Tibial nerve (tissue), 4 donors: ENCODE results near the gene ACAA1. TPM values are rescaled to one million over a fixed set of nuclear protein-coding genes. Genes with fewer than 3 reads are reported as not detected.

Source experiments
- DNase-seq, 2 donors: peaks; one replicate each; pipeline ENCODE4 v3.0.0-alpha.2; 2019; ENCODE audit warnings: low spot score in 2 of 2
- H3K27ac ChIP-seq, 4 donors: fragments of 200-600 bp; sonication (generic) in 3 of 4; one replicate each; pipeline ENCODE4 v1.5.1; 2017 to 2019; ENCODE audit warnings: mild to moderate bottlenecking in 1 of 4
- H3K27me3 ChIP-seq, 2 donors: fragments of 200-600 bp; sonication (generic) in 1 of 2; one replicate each; pipeline versions ENCODE4 v1.5.1 to v1.6.0; 2017 to 2019
- H3K36me3 ChIP-seq, 3 donors: fragments of 200-600 bp; sonication (generic); one replicate each; pipeline ENCODE4 v1.5.1; 2018 to 2019
- H3K4me1 ChIP-seq, 4 donors: fragments of 200-600 bp; sonication (generic) in 3 of 4; one replicate each; pipeline ENCODE4 v1.5.1; 2017 to 2019
- H3K4me3 ChIP-seq, 4 donors: fragments of 200-600 bp; sonication (generic) in 3 of 4; one replicate each; pipeline ENCODE4 v1.5.1; 2017 to 2019; ENCODE audit warnings: mild to moderate bottlenecking in 1 of 4, moderate library complexity in 1 of 4
- H3K9me3 ChIP-seq, 4 donors: fragments of 200-600 bp; sonication (generic) in 3 of 4; one replicate each; pipeline ENCODE4 v1.5.1; 2017 to 2019
- EP300 ChIP-seq, 2 donors: sonication (generic); formaldehyde crosslinking; IDR thresholded peaks; one replicate each; pipeline ENCODE4 v1.6.1; 2017; ENCODE audit warnings: antibody characterized with exemption in 2 of 2, mild to moderate bottlenecking in 1 of 2
- POLR2A ChIP-seq, 2 donors: fragments of 450-650 bp; IDR thresholded peaks; one replicate each; pipeline ENCODE4 v1.6.1; 2017; ENCODE audit warnings: antibody characterized with exemption in 2 of 2, mild to moderate bottlenecking in 2 of 2, moderate library complexity in 2 of 2
- WGBS, 2 donors: methylation state at CpG; one replicate each; pipeline ENCODE4 v1.1.5; 2018; 5-methylcytosine and 5-hydroxymethylcytosine counted together
- total RNA-seq, 4 donors: library from RNA; depleted of rRNA; stranded (reverse); fragments of >200 nt; gene quantifications; one replicate each; pipeline ENCODE4 v1.1.0, GENCODE V29; 2016
- TF ChIP-seq, protein P1 (sequence below), 5 experiments: fragments of 200-600 bp in 3 of 5; fragments of 450-650 bp in 2 of 5; sonication (generic) in 3 of 5; IDR thresholded peaks; one replicate each; pipeline ENCODE4 v1.5.1; 2016 to 2019; ENCODE audit warnings: antibody characterized with exemption in 5 of 5, mild to moderate bottlenecking in 3 of 5, moderate library complexity in 2 of 5

The ACAA1 gene
- total RNA-seq, 4 donors from 2014 or later: 63.9 to 83.3 (median 80.5) TPM

DNA sequence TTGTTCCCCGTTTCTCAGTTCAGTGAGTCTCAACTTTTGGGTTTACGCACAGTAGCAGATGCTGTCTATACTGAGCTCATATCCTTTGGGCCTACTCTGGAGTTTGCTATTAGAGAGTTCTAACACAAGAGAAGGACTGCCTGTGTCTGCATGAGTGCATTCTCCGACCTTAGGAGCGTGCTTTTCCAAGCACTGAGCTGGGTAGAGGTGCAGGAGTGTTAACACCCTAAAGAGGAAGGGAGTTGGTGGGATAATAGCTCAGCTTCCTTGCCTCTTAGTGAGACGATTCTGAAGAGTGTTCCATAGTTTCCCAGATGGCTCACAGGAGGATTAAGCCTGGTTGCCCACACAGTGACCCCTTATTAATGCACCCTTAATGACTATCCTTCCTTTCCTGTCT, 21.5 kb upstream of the ACAA1 start:
- Histone ChIP-seq H3K27me3 (no peaks in the 10 kb centered on the region), H3K36me3 (no peaks in the 10 kb centered on the region), H3K4me1 (no peaks in the 10 kb centered on the region), H3K27ac (no peak overlapping the region), H3K4me3 (no peak overlapping the region), H3K9me3 (no peaks in the 10 kb centered on the region)
- TF ChIP-seq POLR2A (IDR thresholded peaks at IDR 0.05) (no peak), EP300 (IDR thresholded peaks at IDR 0.05) (no peak)
- TF ChIP-seq, protein P1, sequence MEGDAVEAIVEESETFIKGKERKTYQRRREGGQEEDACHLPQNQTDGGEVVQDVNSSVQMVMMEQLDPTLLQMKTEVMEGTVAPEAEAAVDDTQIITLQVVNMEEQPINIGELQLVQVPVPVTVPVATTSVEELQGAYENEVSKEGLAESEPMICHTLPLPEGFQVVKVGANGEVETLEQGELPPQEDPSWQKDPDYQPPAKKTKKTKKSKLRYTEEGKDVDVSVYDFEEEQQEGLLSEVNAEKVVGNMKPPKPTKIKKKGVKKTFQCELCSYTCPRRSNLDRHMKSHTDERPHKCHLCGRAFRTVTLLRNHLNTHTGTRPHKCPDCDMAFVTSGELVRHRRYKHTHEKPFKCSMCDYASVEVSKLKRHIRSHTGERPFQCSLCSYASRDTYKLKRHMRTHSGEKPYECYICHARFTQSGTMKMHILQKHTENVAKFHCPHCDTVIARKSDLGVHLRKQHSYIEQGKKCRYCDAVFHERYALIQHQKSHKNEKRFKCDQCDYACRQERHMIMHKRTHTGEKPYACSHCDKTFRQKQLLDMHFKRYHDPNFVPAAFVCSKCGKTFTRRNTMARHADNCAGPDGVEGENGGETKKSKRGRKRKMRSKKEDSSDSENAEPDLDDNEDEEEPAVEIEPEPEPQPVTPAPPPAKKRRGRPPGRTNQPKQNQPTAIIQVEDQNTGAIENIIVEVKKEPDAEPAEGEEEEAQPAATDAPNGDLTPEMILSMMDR (IDR thresholded peaks at IDR 0.05): no peak
- no peak for DNase-seq
- 59 to 71% methylated on average over 5 of the region's 5 CpGs for WGBS, 2 donors

DNA sequence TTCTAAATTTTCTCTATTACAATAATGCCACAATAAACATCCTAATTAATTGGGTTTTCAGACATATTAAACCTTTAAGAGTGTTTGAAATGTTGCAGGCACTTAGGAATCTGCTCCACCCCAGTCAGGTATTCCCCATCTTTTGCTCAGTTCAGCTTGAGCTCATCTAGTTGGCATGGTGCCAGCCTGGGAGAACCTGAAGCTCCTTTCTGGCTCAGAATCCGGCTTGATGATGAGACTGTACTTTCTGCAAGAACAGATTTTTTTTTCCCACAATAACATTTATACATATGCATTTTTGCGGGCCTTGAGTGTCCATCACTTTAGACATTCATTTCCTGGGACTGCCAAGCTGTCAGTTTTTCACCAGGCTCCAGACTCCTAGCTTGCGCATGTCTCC, 20.7 kb upstream of the ACAA1 start:
- Histone ChIP-seq H3K27ac (no peak overlapping the region), H3K4me1 (no peaks in the 10 kb centered on the region), H3K27me3 (no peaks in the 10 kb centered on the region), H3K4me3 (no peak overlapping the region), H3K36me3 (no peaks in the 10 kb centered on the region), H3K9me3 (no peaks in the 10 kb centered on the region)
- TF ChIP-seq POLR2A (IDR thresholded peaks at IDR 0.05): no peak
- TF ChIP-seq, protein P1 (IDR thresholded peaks at IDR 0.05): no peak
- no peak for TF ChIP-seq EP300 (IDR thresholded peaks at IDR 0.05)
- DNase-seq: no peak
- WGBS, 2 donors: 80% methylated on average over 3 of the region's 3 CpGs

DNA sequence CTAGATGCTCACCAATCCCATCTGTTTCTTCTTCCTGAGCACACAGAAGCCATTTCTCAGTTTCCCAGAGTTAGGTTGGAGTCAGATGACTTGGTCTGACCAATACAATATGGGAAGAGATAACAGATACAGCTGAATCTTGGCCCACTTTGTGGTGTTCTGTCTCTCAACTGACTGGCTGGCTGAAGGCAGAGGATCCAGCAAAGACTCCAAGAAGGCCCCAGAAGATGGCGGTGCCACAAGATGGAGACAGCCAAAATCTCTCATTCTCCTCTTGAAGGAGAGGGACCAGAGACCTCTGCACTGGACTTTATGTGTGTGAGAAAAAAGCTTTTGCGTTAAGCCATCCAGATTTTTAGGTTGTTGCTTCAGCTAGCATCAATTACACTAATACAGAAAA, 20.2 kb upstream of the ACAA1 start:
- H3K27me3 ChIP-seq: no peaks in the 10 kb centered on the region
- H3K4me3 ChIP-seq: no peak overlapping the region
- H3K27ac ChIP-seq: no peak overlapping the region
- no peak for DNase-seq
- H3K36me3 ChIP-seq: no peaks in the 10 kb centered on the region
- WGBS, 2 donors: 90 to 100% methylated on average over 2 of the region's 2 CpGs
- H3K4me1 ChIP-seq: no peaks in the 10 kb centered on the region
- no peaks in the 10 kb centered on the region for H3K9me3 ChIP-seq
- no peak for TF ChIP-seq POLR2A (IDR thresholded peaks at IDR 0.05)
- TF ChIP-seq, protein P1 (IDR thresholded peaks at IDR 0.05): no peak

DNA sequence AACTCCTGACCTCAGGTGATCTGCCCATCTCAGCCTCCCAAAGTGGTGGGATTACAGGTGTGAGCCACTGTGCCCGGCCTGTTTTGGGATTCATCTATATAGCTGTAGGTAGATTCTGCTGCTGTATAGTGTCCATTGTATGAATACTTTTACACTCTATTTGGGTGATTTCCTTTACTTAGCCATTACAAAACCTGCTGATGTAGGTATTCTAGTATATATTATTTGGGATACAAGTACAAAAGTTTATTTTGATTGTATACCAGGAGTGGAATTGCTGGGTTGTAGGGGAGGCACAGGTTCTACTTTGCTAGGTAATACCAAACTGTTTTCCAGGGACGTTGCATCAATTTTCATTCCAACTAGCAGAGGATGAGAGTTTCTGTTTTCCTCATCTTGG, 18.9 kb upstream of the ACAA1 start:
- H3K36me3 ChIP-seq: no peaks in the 10 kb centered on the region
- DNase-seq: no peak
- TF ChIP-seq POLR2A (IDR thresholded peaks at IDR 0.05) (no peak), EP300 (IDR thresholded peaks at IDR 0.05) (no peak)
- TF ChIP-seq, protein P1 (IDR thresholded peaks at IDR 0.05): no peak

DNA sequence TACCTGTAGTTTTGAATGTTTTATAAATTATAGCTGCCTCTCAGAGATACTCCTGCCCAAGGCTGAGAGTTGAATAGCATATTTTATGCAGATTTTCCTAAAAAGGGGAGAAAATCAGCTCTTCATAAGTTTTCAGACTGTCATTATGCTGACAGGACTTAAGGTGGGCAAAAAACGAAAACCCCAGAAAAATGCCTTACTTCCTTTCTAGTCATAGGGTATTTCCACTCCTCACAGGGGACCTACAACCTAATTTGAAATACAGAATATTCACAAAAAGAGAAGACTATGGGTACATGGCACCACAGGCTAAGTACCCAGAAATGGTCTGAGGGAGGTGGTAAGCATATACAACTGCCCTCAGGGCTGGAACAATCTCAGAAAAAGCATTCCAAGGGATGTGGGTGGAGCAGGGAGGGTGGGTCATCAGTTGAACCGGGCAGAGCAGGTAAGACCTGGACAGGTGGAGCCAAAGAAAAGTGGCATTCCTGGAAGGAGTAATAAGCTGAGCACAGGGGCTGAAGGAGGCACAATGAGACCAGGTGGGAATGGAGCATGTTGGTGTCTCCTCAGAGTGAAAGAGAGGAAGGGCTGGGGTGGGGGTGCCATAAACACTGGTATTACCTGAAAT, 17.8 kb upstream of the ACAA1 start:
- no peak for DNase-seq
- whole genome bisulfite sequencing, 2 donors: 69% methylated on average over 2 of the region's 2 CpGs
- peak overlapping the region in 1 of 4 donors; percentile 26 for H3K27ac ChIP-seq
- no peaks in the 10 kb centered on the region for H3K9me3 ChIP-seq
- no peak overlapping the region for H3K4me3 ChIP-seq
- TF ChIP-seq EP300 (IDR thresholded peaks at IDR 0.05): no peak
- TF ChIP-seq, protein P1 (IDR thresholded peaks at IDR 0.05): no peak
- TF ChIP-seq POLR2A (IDR thresholded peaks at IDR 0.05): no peak
- no peaks in the 10 kb centered on the region for H3K36me3 ChIP-seq
- no peaks in the 10 kb centered on the region for H3K27me3 ChIP-seq
- H3K4me1 ChIP-seq: no peaks in the 10 kb centered on the region

More for the DNA sequence above, 18.9 kb upstream of the ACAA1 start:
- Histone ChIP-seq H3K27ac (no peak overlapping the region), H3K4me1 (no peaks in the 10 kb centered on the region), H3K9me3 (no peaks in the 10 kb centered on the region), H3K4me3 (no peak overlapping the region), H3K27me3 (no peaks in the 10 kb centered on the region)
- WGBS, 2 donors: 78 to 79% methylated on average over 2 of the region's 2 CpGs
